ENCODE measurements around the gene CLCN7.

Gene CLCN7

DNA sequence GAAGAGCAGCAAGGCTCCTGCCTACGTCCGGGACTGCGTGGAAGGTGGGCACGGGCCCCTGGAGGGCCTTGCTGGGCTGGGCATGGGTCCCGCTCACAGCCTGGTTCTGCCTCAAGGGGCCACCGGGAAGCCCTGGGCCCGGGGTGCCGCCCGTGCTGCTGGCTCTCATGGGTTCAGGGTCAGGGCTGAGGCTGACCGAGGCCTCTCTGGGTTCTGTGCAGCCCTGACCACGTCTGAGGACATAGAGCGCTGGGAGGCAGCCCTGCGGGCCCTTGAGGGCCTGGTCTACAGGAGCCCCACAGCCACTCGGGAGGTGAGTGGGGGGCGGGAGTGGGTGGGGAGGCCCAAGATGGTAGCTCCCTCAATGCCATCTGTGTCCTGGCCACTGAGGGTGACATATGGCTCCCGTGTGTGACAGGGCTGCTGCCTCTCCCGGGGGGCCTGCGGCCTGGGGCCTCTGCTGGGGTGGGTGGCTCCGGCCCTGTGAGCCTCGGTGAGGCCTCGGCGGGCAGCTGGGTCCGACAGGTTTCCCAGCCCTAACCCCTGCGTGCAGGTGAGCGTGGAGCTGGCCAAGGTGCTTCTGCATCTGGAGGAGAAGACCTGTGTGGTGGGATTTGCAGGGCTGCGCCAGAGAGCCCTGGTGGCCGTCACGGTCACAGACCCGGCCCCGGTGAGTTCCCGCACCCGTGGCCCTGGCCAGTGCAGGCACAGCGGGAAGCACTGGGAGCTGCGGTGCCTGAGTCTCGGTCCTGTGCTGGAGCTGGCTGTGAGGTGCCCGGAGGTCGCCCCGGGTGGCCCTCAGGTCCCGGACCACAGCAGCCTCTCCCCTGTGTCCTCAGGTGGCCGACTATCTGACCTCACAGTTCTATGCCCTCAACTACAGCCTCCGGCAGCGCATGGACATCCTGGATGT lies 27.5 kb upstream of the CLCN7 start:
- no peak for DNase-seq

DNA sequence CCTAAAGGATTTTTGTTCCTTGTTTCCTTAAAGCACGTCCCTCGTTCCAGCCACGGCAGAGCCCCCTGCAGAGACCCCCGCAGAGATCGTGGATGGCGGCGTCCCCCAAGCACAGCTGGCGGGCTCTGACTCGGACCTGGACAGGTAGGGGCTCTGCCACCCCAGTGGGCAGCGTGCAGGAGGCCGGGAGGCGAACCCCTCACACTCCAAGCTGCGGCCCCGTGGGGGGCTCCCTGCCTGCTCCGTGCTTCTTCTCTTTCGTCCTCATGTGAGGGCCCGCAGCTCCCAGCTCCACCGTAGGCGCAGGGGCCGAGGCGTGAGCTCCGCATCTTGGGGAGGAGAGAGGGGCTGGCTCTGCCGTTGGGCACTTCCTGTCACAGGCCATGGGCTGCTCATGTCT lies 26.8 kb upstream of the CLCN7 start:
- no peak for DNase-seq

DNA sequence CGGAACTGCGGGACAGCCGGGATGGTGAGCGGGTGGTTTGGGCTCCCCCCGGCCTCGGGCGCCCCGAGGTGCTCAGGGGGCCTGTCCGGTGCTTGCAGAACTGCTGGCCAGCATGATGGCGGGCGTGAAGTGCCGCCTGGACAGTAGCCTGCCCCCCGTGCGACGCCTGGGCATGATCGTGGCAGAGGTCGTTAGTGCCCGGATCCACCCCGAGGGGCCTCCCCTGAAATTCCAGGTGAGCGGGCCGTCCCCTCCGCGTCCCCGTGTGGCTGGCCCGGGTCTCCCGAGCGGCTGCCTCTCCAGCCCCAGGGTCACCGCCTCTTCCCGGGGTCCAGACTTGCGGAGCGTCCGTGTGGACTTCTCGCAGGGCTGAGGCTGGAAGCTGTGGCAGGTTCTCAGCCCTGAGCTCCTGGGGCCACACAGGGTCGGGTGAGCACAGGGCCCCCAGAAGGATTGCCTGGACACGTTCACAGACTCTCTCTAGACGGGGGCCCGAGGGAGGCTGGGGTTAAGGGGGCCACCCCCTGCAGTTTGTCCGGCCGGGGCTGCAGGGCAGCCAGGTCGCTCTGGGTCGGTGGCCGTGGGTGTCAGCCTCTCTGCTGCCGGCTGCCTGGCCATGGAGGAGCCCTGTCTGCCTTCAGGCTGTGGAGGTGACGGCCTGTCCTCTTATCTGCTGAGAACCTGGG lies 25.8 kb upstream of the CLCN7 start:
- no peak for DNase-seq

DNA sequence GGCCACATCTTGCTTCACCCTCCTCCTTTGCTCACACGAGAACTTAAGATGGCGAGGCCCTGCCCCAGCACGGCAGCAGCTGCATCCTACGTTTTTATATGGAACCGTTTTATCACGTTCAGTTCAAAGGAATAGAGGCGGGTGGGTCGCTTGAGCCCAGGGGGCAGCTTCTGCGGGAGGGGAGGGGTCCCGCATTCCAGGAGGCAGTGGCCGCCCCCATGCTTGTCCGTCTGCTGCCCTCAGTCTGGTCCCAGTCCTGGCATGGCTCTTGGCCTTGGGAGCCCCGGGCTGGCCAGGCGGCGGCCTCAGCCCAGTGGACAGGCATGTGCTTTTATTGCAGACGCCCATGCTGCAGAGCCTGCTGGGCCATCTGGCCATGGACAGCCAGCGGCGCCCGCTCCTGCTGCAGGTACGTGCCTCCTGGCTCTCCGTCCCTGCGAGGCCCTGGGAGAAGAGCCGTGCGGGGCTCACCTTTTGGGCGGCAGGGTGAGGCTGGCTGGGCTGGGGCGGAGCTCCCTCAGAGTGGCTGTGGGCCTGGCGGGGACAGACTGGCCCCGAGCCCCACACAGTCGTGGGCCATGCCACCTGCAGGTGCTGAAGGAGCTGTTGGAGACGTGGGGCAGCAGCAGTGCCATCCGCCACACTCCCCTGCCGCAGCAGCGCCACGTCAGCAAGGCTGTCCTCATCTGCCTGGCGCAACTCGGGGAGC lies 25.1 kb upstream of the CLCN7 start:
- no peak for DNase-seq

- no peak for DNase-seq
Observed at GRCh38 chr16:1498899-1499676, 24.3 kb upstream of the CLCN7 start.

DNA sequence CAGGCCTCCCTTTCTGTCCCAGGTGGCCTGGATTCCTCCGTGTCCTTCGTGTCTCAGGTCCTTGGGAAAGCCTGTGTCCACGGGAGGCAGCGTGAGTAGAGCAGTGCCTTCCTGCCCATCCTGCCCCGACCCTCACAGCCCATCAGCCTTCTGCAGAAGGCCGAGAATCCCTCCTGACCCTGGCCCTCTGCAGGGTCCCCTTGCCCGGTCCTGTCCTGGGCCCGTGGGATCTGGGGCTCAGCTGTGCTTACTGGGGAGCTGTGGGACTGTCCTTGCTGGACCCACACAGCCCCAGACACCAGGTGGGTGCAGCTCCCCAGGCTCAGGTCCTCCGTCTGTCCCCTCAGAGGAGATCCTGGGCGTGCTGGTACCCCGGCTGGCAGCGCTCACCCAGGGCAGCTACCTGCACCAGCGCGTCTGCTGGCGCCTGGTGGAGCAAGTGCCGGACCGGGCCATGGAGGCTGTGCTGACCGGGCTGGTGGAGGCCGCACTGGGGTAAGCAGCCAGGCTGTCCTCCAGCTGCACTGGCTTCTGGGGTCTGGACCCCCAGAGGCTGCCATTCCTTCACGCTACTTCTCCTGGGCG lies 22.3 kb upstream of the CLCN7 start:
- DNase-seq = no peak

- no peak for DNase-seq
Observed at GRCh38 chr16:1496464-1496863, 21.6 kb upstream of the CLCN7 start.

DNA sequence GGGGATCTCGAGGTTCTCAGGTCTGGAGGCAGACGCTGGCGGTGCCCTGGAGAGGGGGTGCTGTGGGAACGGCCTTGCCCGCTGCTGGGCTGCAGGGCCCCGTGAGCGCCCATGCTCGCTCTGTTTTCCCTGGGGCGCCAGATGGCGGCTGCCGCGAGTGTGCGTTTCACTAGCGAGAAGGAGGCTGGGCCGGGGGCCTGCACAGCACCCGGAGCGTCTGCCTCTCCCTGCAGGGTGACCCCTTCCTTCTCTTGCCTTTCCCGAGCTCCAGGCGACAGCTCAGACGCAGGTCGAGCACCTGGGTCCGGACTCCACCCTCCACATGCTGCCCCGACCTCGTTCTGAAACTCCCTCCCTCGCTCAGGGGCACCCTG lies 21.0 kb upstream of the CLCN7 start:
- no peak for DNase-seq

- no peak for DNase-seq
Observed at GRCh38 chr16:1495211-1495888, 20.5 kb upstream of the CLCN7 start.

GRCh38 chr16:1494711-1495110 lies 19.9 kb upstream of the CLCN7 start:
- DNase-seq = no peak

- DNase-seq = no peak
Observed at GRCh38 chr16:1494129-1494640, 19.4 kb upstream of the CLCN7 start.

DNA sequence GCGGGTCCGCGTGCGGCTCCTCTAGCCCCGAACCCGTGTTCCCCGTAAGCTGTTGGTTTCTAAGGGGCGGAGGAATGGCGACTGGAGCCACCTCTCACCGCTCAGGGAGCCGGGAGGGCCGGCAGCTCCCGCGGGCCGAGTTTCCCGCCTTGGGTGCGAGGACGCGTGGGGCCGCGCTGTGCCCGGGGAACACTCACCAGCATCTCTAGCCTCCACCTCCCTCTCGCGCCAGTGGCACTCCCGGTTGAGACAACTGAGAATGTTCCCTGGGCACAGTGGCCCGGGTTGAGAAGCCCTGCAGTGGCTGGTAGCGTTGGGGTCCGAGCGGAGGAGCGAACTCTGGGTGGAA lies 18.9 kb upstream of the CLCN7 start:
- no peak for DNase-seq

GRCh38 chr16:1492923-1493745 lies 18.3 kb upstream of the CLCN7 start, which contains the start of gene TELO2:
TELO2 (plus strand) TSS chr16:1493360; CDS start chr16:1494282, 922 bp downstream.
- DNase-seq = peak; percentile 65 to 88

- no peak for DNase-seq
Observed at GRCh38 chr16:1492082-1492922, 17.5 kb upstream of the CLCN7 start.

DNA sequence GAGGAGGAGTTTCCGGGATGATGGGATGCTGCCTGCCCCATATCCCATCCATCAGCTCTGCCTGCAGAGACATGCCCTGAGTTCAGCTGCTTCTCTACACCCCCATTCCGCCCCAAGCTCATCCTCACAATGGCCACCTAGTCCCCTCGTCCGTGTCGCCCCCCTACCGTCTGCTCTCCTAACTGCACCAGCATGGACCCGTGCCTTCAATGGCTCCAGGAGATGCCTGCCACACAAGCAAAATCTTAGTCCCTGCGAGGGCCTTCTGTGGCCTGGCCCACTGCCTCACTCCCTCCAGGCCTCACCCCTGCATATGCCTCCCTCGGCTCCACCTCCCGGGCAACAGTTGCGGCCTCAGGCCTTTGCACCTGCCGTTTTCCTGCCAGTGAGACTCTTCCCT lies 16.5 kb upstream of the CLCN7 start:
- DNase-seq = no peak

DNA sequence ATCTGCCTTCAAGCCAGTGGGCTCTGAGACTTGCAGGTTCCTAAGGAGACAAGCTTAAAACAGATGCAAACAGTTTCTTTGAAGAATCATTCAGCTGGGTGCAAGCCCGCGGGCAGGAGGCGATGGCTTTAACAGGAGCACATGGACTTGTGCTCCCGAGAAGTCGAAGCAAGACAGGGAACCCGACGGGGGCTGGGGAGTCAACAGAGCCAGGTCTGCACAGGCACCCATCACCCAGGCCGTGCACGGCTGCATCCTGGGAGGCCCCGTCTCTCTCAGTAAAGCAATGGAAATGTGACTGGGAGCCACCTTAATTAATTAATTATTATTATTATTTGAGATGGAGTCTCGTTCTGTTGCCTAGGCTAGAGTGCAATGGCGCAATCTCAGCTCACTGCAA lies 14.2 kb upstream of the CLCN7 start:
- no peak for DNase-seq

GRCh38 chr16:1488619-1489018 lies 13.8 kb upstream of the CLCN7 start, which contains the start of gene PTX4:
PTX4 (minus strand) TSS chr16:1488944; CDS start chr16:1488909, 35 bp downstream.
- DNase-seq = no peak

GRCh38 chr16:1488054-1488601 lies 13.3 kb upstream of the CLCN7 start:
- DNase-seq = no peak

DNA sequence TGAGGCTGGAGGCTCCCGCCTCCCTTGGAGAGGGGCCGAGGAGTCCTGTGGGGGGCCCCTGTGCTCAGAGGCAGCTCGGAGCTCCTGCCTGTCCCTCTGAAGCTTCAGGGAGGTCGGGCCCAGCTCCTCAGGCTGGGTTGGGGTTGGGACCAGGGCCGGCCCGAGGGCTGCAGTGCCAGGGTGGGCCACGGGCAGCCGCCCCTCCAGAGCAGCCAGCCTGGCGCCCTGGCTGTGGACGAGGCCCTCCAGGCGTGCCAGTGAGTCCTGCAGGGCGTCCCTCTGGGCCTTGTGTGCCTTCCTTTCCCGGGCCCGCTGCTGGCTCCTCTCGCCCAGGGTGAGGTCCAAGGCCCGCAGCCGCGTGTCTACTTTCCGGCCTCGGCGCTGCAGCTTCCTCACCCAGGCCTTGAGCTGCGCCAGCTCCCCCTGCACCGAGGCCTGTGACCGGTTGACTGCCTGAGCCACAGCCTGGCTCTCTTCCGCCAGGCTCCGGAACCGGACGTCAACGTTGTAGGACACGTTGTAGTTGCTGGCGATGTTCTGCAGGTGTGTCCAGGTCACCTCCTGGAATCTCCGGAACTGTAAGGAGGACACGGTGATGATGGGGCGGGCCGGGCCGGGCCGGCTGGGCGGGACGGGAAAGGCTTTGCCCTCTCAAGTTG lies 12.7 kb upstream of the CLCN7 start:
- no peak for DNase-seq

Measured in inflammatory macrophage treated with lipopolysaccharide for 1 hour (primary cell).